HCT116 (cell line): ENCODE data around the gene CMTM8. TPM values are rescaled to one million over a fixed set of nuclear protein-coding genes. Genes with fewer than 3 reads are reported as not detected.

Experiments
- ATAC-seq: fragments of 200-7000 bp; cut with Tn5 transposase; 2 replicates; pipeline ENCODE4 v1.9.1; 2020; ENCODE audit warnings: mild to moderate bottlenecking, moderate library complexity
- BruUV-seq: library from RNA; stranded (reverse); fragments of 400-500 nt; replicated peaks from 2 replicates; lab custom pipeline; 2021; lab: Mats Ljungman, UMichigan
- CTCF ChIA-PET: fragments of 300-600 bp; sonication (Branson Sonifier 250); formaldehyde crosslinking; loops from one replicate; lab custom pipeline; 2021; ENCODE audit warnings: antibody characterized with exemption; lab: Charles Lee
- POLR2A ChIA-PET: fragments of 300-600, 350-600 bp; sonication (Branson Sonifier 250); formaldehyde crosslinking; loops from one replicate; lab custom pipeline; 2021; ENCODE audit warnings: antibody characterized with exemption; lab: Charles Lee
- RAD21 ChIA-PET, 2 experiments: fragments of 300-600 bp; sonication (Branson Sonifier 250); formaldehyde crosslinking; loops; one replicate each; lab custom pipeline; 2023; ENCODE audit warnings: low total read pairs in 2 of 2; ENCODE audit not compliant: uncharacterized antibody in 2 of 2, unreplicated experiment in 2 of 2, low non-redundant PET in 1 of 2; lab: Charles Lee
- DNase-seq: peaks from one replicate; pipeline ENCODE4 v3.0.0-alpha.2; 2010; ENCODE audit warnings: low read depth, low spot score
- H2AFZ ChIP-seq: fragments of 200-600 bp; shearing (Covaris generic), sonication (generic); 2 replicates; pipeline ENCODE4 v1.6.1; 2017; ENCODE audit warnings: low read depth, mixed run types, mixed read lengths, antibody characterized with exemption, low read length; ENCODE audit not compliant: poor library complexity, severe bottlenecking
- H3K27ac ChIP-seq: 2 replicates; pipeline ENCODE4 v1.5.1; 2012; ENCODE audit warnings: low read depth, low read length
- H3K27me3 ChIP-seq: fragments of 200-600 bp; sonication (generic); 2 replicates; pipeline ENCODE4 v1.6.1; 2016; ENCODE audit warnings: mixed run types, low read length, mixed read lengths; ENCODE audit not compliant: insufficient read depth
- H3K36me3 ChIP-seq, 2 experiments: fragments of 200-500 bp in 1 of 2; fragments of 200-600 bp in 1 of 2; sonication (Bioruptor generic) in 1 of 2; sonication (generic) in 1 of 2; 2 replicates each; pipeline versions ENCODE4 v1.5.1 to v1.6.1; 2014 to 2016; ENCODE audit warnings: low read length in 2 of 2, inconsistent platforms in 1 of 2, mixed read lengths in 1 of 2, mixed run types in 1 of 2; ENCODE audit not compliant: insufficient read depth in 2 of 2, control insufficient read depth in 1 of 2
- H3K4me1 ChIP-seq, 2 experiments: fragments of 200-600 bp in 1 of 2; sonication (generic) in 1 of 2; 2 replicates each; pipeline versions ENCODE4 v1.5.1 to v1.6.1; 2012 to 2017; ENCODE audit warnings: low read length in 2 of 2, inconsistent platforms in 1 of 2, mild to moderate bottlenecking in 1 of 2, mixed read lengths in 1 of 2, mixed run types in 1 of 2, moderate library complexity in 1 of 2; ENCODE audit not compliant: insufficient read depth in 2 of 2, control insufficient read depth in 1 of 2
- H3K4me2 ChIP-seq: fragments of 200-600 bp; sonication (generic); 2 replicates; pipeline ENCODE4 v1.6.1; 2017; ENCODE audit warnings: mixed run types, low read length, mixed read lengths
- H3K4me3 ChIP-seq, 2 experiments: fragments of 200-600 bp in 1 of 2; sonication (generic) in 1 of 2; replicated peaks in 1 of 2; 2 replicates each; pipeline ENCODE4 v1.5.1; 2011 to 2016; ENCODE audit warnings: low read length in 2 of 2, control low read depth in 1 of 2, low read depth in 1 of 2, mild to moderate bottlenecking in 1 of 2, mixed read lengths in 1 of 2, mixed run types in 1 of 2
- H3K79me2 ChIP-seq: fragments of 200-600 bp; sonication (generic); 2 replicates; pipeline ENCODE4 v1.6.1; 2017; ENCODE audit warnings: mild to moderate bottlenecking, mixed run types, low read length, moderate library complexity, mixed read lengths; ENCODE audit not compliant: insufficient read depth
- H3K9ac ChIP-seq: fragments of 200-600 bp; sonication (generic); 2 replicates; pipeline ENCODE4 v1.6.1; 2016; ENCODE audit warnings: low read length, mixed read lengths
- H3K9me2 ChIP-seq: fragments of 200-600 bp; sonication (generic), shearing (Covaris generic); 2 replicates; pipeline ENCODE4 v1.6.1; 2017; ENCODE audit warnings: mixed run types, mild to moderate bottlenecking, moderate library complexity; ENCODE audit not compliant: insufficient read depth
- H3K9me3 ChIP-seq, 2 experiments: fragments of 200-500 bp in 1 of 2; fragments of 200-600 bp in 1 of 2; sonication (Bioruptor generic) in 1 of 2; sonication (generic) in 1 of 2; 2 replicates each; pipeline ENCODE4 v1.6.1; 2014 to 2017; ENCODE audit warnings: low read length in 2 of 2, mixed read lengths in 2 of 2, inconsistent platforms in 1 of 2, low read depth in 1 of 2, mild to moderate bottlenecking in 1 of 2, mixed run types in 1 of 2, moderate library complexity in 1 of 2; ENCODE audit not compliant: control insufficient read depth in 1 of 2, insufficient read depth in 1 of 2
- H4K20me1 ChIP-seq: fragments of 200-600 bp; sonication (generic), shearing (Covaris generic); 2 replicates; pipeline ENCODE4 v1.6.1; 2017; ENCODE audit warnings: mixed run types, mild to moderate bottlenecking, moderate library complexity; ENCODE audit not compliant: insufficient read depth
- POLR2A ChIP-seq: IDR thresholded peaks from 2 replicates; pipeline ENCODE4 v1.7.0; 2011; ENCODE audit warnings: borderline replicate concordance; ENCODE audit not compliant: insufficient read depth, insufficient read length; ENCODE audit errors: extremely low read depth
- RAD21 ChIP-seq: IDR thresholded peaks from 2 replicates; pipeline ENCODE4 v1.6.1; 2012; ENCODE audit warnings: low read depth, mild to moderate bottlenecking
- intact Hi-C: fragments of 100-400 bp; cut with micrococcal nuclease; formaldehyde crosslinking; loops from 2 replicates; pipeline ENCODE4 v1.10.0; 2022
- total RNA-seq: library from RNA; stranded (reverse); gene quantifications from one replicate; pipeline ENCODE4 v1.2.1, GENCODE V29; 2021; ENCODE audit not compliant: unreplicated experiment
- TF ChIP-seq, protein P1 (sequence below): IDR thresholded peaks from 2 replicates; pipeline ENCODE4 v1.6.1; 2012; ENCODE audit warnings: low read depth
- TF ChIP-seq, protein P2 (sequence below), 3 experiments: fragments of 200-600 bp in 1 of 3; sonication (generic) in 1 of 3; IDR thresholded peaks in 2 of 3; conservative IDR thresholded peaks in 1 of 3; 2 replicates each; pipeline ENCODE4 v1.5.1; 2012 to 2017; ENCODE audit warnings: low read depth in 2 of 3, low read length in 2 of 3, antibody characterized with exemption in 1 of 3, borderline replicate concordance in 1 of 3, control low read depth in 1 of 3, mild to moderate bottlenecking in 1 of 3, mixed read lengths in 1 of 3, mixed run types in 1 of 3, moderate library complexity in 1 of 3; ENCODE audit not compliant: insufficient read depth in 1 of 3
- TF ChIP-seq, protein P3 (sequence below): IDR thresholded peaks from 2 replicates; pipeline ENCODE4 v1.6.1; 2012

CMTM8 gene
- total RNA-seq, 1 experiment from 2014 or later = 19.4 TPM

DNA sequence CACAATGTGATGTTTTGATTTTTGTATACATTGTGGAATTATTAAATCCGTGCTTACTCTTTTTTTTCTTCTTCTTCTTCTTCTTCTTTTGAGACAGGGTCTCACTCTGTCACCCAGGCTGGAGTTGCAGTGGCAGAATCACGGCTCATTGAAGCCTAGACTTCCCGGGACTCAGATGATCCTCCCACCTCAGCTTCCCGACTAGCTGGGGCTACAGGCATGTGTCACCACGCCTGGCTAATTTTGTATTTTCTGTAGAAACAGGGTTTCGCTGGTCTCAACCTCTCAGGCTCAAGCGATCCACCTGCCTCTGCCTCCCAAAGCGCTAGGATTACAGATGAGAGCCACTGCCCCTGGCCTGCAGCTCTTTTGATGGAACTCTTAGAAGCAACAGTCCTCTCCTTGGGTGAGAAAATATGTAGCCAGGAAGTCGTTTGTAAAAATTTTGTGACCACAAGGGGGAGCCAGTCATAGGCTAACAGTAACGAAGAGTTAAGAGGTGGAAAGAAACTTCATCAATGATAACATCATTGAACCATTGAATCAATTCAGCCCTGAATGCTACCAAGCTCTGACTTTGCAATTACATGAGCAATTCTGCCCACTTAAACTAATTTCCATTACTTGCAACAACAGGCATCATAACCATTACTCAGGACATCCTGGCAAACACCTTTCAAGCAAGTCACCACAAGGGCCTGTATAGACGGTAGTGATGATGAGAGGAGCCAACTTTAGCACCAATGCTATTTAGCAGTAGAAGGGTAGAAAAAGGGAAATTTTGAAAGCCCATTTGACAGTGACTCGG, 136.5 kb downstream of the CMTM8 start:
- no peak overlapping the region for H3K9ac ChIP-seq
- RAD21 ChIA-PET = interaction anchor here in 1 of 2 experiments (0.7 to 2.1 kb wide), 3 partner anchors 93 to 182 kb away, joined by 3 to 8 read pairs (median 3); no protein-coding TSS in a partner anchor
- no peaks in the 10 kb centered on the region for H3K36me3 ChIP-seq
- H3K4me1 ChIP-seq = peaks cover 0 to 4% of the 10 kb centered on the region in 2 experiments; a peak in 1 of 4 replicates
- no peaks in the 10 kb centered on the region for H4K20me1 ChIP-seq
- ATAC-seq (peak; percentile 87), DNase-seq (peak; percentile 63)
- no TSS peak for BruUV-seq
- no peaks in the 10 kb centered on the region for H3K9me3 ChIP-seq
- no peak overlapping the region for H3K4me2 ChIP-seq
- no peaks in the 10 kb centered on the region for H3K9me2 ChIP-seq
- no peak overlapping the region for H2AFZ ChIP-seq
- H3K27me3 ChIP-seq = no peaks in the 10 kb centered on the region
- CTCF ChIA-PET = interaction anchor here (0.7 to 4.1 kb wide), 17 partner anchors 8 to 290 kb away, joined by 3 to 39 read pairs (median 4); partner anchors contain the start of gene CMTM7
- no peaks in the 10 kb centered on the region for H3K79me2 ChIP-seq
- H3K4me3 ChIP-seq = no peak overlapping the region
- POLR2A ChIA-PET = interaction anchor here (0.6 kb wide), 1 partner anchor 406 kb away, joined by 3 read pairs; no protein-coding TSS in a partner anchor
- H3K27ac ChIP-seq = no peak overlapping the region
- TF ChIP-seq POLR2A (no peak), RAD21 (peak; percentile 72)
- TF ChIP-seq, protein P1, sequence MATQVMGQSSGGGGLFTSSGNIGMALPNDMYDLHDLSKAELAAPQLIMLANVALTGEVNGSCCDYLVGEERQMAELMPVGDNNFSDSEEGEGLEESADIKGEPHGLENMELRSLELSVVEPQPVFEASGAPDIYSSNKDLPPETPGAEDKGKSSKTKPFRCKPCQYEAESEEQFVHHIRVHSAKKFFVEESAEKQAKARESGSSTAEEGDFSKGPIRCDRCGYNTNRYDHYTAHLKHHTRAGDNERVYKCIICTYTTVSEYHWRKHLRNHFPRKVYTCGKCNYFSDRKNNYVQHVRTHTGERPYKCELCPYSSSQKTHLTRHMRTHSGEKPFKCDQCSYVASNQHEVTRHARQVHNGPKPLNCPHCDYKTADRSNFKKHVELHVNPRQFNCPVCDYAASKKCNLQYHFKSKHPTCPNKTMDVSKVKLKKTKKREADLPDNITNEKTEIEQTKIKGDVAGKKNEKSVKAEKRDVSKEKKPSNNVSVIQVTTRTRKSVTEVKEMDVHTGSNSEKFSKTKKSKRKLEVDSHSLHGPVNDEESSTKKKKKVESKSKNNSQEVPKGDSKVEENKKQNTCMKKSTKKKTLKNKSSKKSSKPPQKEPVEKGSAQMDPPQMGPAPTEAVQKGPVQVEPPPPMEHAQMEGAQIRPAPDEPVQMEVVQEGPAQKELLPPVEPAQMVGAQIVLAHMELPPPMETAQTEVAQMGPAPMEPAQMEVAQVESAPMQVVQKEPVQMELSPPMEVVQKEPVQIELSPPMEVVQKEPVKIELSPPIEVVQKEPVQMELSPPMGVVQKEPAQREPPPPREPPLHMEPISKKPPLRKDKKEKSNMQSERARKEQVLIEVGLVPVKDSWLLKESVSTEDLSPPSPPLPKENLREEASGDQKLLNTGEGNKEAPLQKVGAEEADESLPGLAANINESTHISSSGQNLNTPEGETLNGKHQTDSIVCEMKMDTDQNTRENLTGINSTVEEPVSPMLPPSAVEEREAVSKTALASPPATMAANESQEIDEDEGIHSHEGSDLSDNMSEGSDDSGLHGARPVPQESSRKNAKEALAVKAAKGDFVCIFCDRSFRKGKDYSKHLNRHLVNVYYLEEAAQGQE = no peak
- TF ChIP-seq, protein P2, sequence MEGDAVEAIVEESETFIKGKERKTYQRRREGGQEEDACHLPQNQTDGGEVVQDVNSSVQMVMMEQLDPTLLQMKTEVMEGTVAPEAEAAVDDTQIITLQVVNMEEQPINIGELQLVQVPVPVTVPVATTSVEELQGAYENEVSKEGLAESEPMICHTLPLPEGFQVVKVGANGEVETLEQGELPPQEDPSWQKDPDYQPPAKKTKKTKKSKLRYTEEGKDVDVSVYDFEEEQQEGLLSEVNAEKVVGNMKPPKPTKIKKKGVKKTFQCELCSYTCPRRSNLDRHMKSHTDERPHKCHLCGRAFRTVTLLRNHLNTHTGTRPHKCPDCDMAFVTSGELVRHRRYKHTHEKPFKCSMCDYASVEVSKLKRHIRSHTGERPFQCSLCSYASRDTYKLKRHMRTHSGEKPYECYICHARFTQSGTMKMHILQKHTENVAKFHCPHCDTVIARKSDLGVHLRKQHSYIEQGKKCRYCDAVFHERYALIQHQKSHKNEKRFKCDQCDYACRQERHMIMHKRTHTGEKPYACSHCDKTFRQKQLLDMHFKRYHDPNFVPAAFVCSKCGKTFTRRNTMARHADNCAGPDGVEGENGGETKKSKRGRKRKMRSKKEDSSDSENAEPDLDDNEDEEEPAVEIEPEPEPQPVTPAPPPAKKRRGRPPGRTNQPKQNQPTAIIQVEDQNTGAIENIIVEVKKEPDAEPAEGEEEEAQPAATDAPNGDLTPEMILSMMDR (IDR thresholded peaks at IDR 0.05 in 2 of 3, conservative IDR thresholded peaks at IDR 0.05 in 1 of 3; ENCODE audit: borderline replicate concordance in 1 of 3, insufficient read depth in 1 of 3, low read depth in 2 of 3, low read length in 2 of 3) = peak; percentile 56 to 79 (median 78)
- TF ChIP-seq, protein P3, sequence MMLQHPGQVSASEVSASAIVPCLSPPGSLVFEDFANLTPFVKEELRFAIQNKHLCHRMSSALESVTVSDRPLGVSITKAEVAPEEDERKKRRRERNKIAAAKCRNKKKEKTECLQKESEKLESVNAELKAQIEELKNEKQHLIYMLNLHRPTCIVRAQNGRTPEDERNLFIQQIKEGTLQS = no peak
- intact Hi-C loops = loop anchor here (1.0 to 2.0 kb wide), 3 partner anchors 24 to 289 kb away; no protein-coding TSS in a partner anchor
